Esophagus muscularis mucosa (tissue), 4 donors: ENCODE results near the gene CELF4. TPM values are rescaled to one million over a fixed set of nuclear protein-coding genes. Genes with fewer than 3 reads are reported as not detected.

Experiments used
- DNase-seq: peaks from one replicate; pipeline ENCODE4 v3.0.0-alpha.2; 2017; ENCODE audit errors: extremely low spot score
- H3K27ac ChIP-seq, 4 donors: fragments of 200-600 bp; sonication (generic); replicated peaks in 1 of 4; 1 replicate in 3 of 4; 2 replicates in 1 of 4; pipeline ENCODE4 v1.5.1; 2016 to 2019; ENCODE audit warnings: mild to moderate bottlenecking in 1 of 4
- H3K27me3 ChIP-seq, 4 donors: fragments of 200-600 bp; sonication (generic); one replicate each; pipeline versions ENCODE4 v1.5.1 to v1.6.0; 2016 to 2019
- H3K36me3 ChIP-seq, 4 donors: fragments of 200-600 bp; sonication (generic); one replicate each; pipeline ENCODE4 v1.5.1; 2016 to 2019
- H3K4me1 ChIP-seq, 4 donors: fragments of 200-600 bp; sonication (generic); one replicate each; pipeline ENCODE4 v1.5.1; 2016 to 2019
- H3K4me3 ChIP-seq, 4 donors: fragments of 200-600 bp; sonication (generic); 1 replicate in 2 of 4; 2 replicates in 2 of 4; pipeline ENCODE4 v1.5.1; 2016 to 2019; ENCODE audit warnings: mild to moderate bottlenecking in 4 of 4, moderate library complexity in 1 of 4
- H3K9me3 ChIP-seq, 4 donors: fragments of 200-600 bp; sonication (generic); 1 replicate in 3 of 4; 2 replicates in 1 of 4; pipeline ENCODE4 v1.5.1; 2016 to 2019
- EP300 ChIP-seq: sonication (generic); formaldehyde crosslinking; IDR thresholded peaks from one replicate; pipeline ENCODE4 v1.6.1; 2017; ENCODE audit warnings: antibody characterized with exemption
- POLR2A ChIP-seq: fragments of 450-650 bp; IDR thresholded peaks from one replicate; pipeline ENCODE4 v1.6.1; 2017; ENCODE audit warnings: antibody characterized with exemption, moderate library complexity, mild to moderate bottlenecking, low read depth
- POLR2AphosphoS5 ChIP-seq, 2 donors: sonication (generic); formaldehyde crosslinking; IDR thresholded peaks; one replicate each; pipeline ENCODE4 v1.6.1; 2017; ENCODE audit warnings: antibody characterized with exemption in 2 of 2
- WGBS: methylation state at CpG from one replicate; pipeline ENCODE4 v1.1.5; 2018; 5-methylcytosine and 5-hydroxymethylcytosine counted together
- intact Hi-C: fragments of 100-400 bp; cut with DNase I; formaldehyde crosslinking; loops from one replicate; pipeline ENCODE4 v1.15.1; 2023
- total RNA-seq, 4 donors: library from RNA; depleted of rRNA; stranded (reverse); fragments of >200 nt; gene quantifications; one replicate each; pipeline versions ENCODE4 v1.1.0 to v1.2.1, GENCODE V29; 2016
- TF ChIP-seq, protein P1 (sequence below), 3 experiments: fragments of 200-600 bp in 2 of 3; fragments of 450-650 bp in 1 of 3; sonication (generic) in 2 of 3; IDR thresholded peaks; one replicate each; pipeline ENCODE4 v1.5.1; 2017 to 2019; ENCODE audit warnings: antibody characterized with exemption in 3 of 3, mild to moderate bottlenecking in 2 of 3, moderate library complexity in 1 of 3

The CELF4 gene
- total RNA-seq, 4 donors from 2014 or later, result 0.86 to 1.8 (median 1.7) TPM

DNA sequence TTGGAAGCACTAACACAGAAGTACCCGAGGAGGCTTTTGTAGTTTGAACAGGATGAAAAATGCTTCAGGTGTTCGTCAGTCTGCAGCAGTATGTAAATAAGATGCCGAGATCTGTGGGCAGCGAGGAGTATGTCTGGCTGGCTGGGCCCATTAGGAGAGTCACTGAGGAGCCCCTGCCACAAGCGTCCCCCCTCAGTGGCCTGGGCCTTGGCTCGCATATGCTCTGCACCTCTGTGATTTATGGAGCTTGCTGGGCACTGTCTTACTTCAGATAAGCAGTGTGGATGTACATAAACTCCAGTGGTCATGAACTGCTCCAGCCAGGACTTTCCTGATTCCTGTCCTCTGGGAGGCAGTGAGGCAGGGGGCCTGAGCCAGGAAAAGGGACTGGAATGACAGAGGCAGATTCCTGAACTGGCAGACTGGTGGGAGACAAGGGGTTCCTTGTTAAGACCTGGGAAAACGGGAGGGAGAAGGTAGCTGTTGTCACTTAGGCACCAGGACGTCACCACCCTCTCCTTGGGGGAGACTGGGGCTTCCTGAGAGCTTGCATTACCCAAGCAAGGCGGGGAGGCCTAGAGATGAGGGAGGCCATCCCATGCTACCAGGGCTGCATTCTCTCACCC is 46.0 kb downstream of the CELF4 start:
- peaks cover 0 to 41% (median 12%) of the 10 kb centered on the region in 4 donors for H3K27me3 ChIP-seq
- intact Hi-C loops, result no loop called here
- H3K36me3 ChIP-seq, result no peaks in the 10 kb centered on the region
- 71% methylated on average over 9 of the region's 9 CpGs for WGBS
- no peak overlapping the region for H3K4me3 ChIP-seq
- H3K27ac ChIP-seq, result no peak overlapping the region
- H3K4me1 ChIP-seq, result peaks cover 0 to 4% (median 2%) of the 10 kb centered on the region in 4 donors
- H3K9me3 ChIP-seq, result no peaks in the 10 kb centered on the region
- DNase-seq, result no peak
- TF ChIP-seq, protein P1, sequence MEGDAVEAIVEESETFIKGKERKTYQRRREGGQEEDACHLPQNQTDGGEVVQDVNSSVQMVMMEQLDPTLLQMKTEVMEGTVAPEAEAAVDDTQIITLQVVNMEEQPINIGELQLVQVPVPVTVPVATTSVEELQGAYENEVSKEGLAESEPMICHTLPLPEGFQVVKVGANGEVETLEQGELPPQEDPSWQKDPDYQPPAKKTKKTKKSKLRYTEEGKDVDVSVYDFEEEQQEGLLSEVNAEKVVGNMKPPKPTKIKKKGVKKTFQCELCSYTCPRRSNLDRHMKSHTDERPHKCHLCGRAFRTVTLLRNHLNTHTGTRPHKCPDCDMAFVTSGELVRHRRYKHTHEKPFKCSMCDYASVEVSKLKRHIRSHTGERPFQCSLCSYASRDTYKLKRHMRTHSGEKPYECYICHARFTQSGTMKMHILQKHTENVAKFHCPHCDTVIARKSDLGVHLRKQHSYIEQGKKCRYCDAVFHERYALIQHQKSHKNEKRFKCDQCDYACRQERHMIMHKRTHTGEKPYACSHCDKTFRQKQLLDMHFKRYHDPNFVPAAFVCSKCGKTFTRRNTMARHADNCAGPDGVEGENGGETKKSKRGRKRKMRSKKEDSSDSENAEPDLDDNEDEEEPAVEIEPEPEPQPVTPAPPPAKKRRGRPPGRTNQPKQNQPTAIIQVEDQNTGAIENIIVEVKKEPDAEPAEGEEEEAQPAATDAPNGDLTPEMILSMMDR (IDR thresholded peaks at IDR 0.05), result no peak
- TF ChIP-seq EP300, result no peak
- TF ChIP-seq POLR2A, result no peak
- no peak for TF ChIP-seq POLR2AphosphoS5 (IDR thresholded peaks at IDR 0.05)

- intact Hi-C loops, result no loop called here
- 63% methylated on average over 4 of the region's 5 CpGs for WGBS
- DNase-seq, result no peak
- Histone ChIP-seq H3K36me3 (no peaks in the 10 kb centered on the region), H3K4me3 (no peak overlapping the region), H3K4me1 (no peaks in the 10 kb centered on the region), H3K27me3 (peaks cover 0 to 35% (median 0%) of the 10 kb centered on the region in 4 donors), H3K9me3 (no peaks in the 10 kb centered on the region), H3K27ac (no peak overlapping the region)
- TF ChIP-seq EP300 (no peak), POLR2A (no peak), POLR2AphosphoS5 (IDR thresholded peaks at IDR 0.05) (no peak)
- TF ChIP-seq, protein P1 (IDR thresholded peaks at IDR 0.05), result no peak
Measured at GRCh38 chr18:37516361-37516853, 49.2 kb downstream of the CELF4 start.

GRCh38 chr18:37514953-37515352 is 50.6 kb downstream of the CELF4 start:
- 84% methylated on average over 3 of the region's 3 CpGs for WGBS
- intact Hi-C loops, result no loop called here
- peaks cover 0 to 7% (median 4%) of the 10 kb centered on the region in 4 donors for H3K9me3 ChIP-seq
- no peaks in the 10 kb centered on the region for H3K4me1 ChIP-seq
- no peak for TF ChIP-seq EP300
- TF ChIP-seq, protein P1 (IDR thresholded peaks at IDR 0.05), result no peak
- TF ChIP-seq POLR2A, result no peak
- TF ChIP-seq POLR2AphosphoS5 (IDR thresholded peaks at IDR 0.05), result no peak
- no peaks in the 10 kb centered on the region for H3K36me3 ChIP-seq
- DNase-seq, result no peak
- H3K27ac ChIP-seq, result no peak overlapping the region
- H3K4me3 ChIP-seq, result no peak overlapping the region
- peaks cover 0 to 48% (median 0%) of the 10 kb centered on the region in 4 donors for H3K27me3 ChIP-seq

DNA sequence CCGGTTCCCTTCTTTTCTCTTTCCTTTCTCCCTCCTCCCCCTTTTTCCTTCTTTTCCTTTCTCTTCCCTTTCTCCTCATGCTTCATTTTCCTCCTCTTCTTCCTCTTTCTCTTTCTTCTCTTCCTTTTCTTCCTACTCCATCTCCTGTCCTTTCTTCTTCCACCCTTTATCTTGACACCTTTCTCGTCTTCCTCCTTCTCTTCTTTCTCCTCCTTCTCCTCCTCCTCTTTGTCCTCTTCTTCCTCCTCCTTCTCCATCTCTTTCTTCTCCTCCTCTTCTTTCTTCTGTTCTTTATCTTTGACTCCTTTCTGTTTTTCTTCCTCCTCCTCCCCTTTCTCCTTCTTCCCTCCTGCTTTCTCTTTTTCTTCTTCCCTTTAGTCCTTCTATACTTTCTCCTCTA is 53.2 kb downstream of the CELF4 start:
- 79% methylated on average over 2 of the region's 2 CpGs for WGBS
- Histone ChIP-seq H3K27me3 (peaks cover 0 to 42% (median 0%) of the 10 kb centered on the region in 4 donors), H3K36me3 (no peaks in the 10 kb centered on the region), H3K9me3 (peaks cover 0 to 12% (median 10%) of the 10 kb centered on the region in 4 donors), H3K4me3 (no peak overlapping the region), H3K27ac (no peak overlapping the region), H3K4me1 (no peaks in the 10 kb centered on the region)
- DNase-seq, result no peak
- TF ChIP-seq POLR2A (no peak), POLR2AphosphoS5 (IDR thresholded peaks at IDR 0.05) (no peak), EP300 (no peak)
- TF ChIP-seq, protein P1 (IDR thresholded peaks at IDR 0.05), result no peak
- intact Hi-C loops, result no loop called here
